Choroid plexus epithelial cell (primary cell): ENCODE results near the gene DNAJC13.
A peak's percentile ranks its signal among the peaks of the same experiment; 100 is the strongest.
"Not testable (repeated sequence)": the region's sequence is repeated elsewhere in the genome, so short reads cannot be mapped to it uniquely, and the experiment has no call there.

Experiments used
- DNase-seq: peaks from one replicate; pipeline ENCODE4 v3.0.0-alpha.2; 2010; ENCODE audit warnings: low read depth
- H3K4me3 ChIP-seq: 2 replicates; pipeline ENCODE4 v1.5.1; 2011; ENCODE audit warnings: low read depth, mild to moderate bottlenecking, control low read depth, low read length, moderate library complexity
- TF ChIP-seq, protein P1 (sequence below): conservative IDR thresholded peaks from 2 replicates; pipeline ENCODE4 v1.5.1; 2011; ENCODE audit warnings: low read depth, mild to moderate bottlenecking, control low read depth, inconsistent platforms, low read length, moderate library complexity

Gene DNAJC13

DNA sequence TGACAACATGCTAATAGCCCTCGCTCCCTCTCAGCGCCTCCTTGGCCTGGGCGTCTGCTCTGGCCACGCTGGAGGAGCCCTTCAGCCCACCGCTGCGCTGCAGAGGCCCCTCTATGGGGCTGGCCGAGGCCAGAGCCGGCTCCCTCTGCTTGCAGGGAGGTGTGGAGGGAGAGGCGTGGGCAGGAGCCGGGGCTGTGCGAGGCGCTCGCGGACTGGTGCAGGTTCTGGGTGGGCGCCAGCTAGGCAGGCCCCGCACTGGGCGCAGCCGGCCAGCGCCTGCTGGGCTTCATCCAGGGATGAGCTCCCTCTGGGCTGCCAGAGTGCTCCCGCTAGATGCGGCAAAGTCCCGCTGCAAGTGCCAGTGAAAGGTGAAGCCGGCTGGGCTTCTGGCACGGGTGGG is 21.0 kb upstream of the DNAJC13 start:
- TF ChIP-seq, protein P1, sequence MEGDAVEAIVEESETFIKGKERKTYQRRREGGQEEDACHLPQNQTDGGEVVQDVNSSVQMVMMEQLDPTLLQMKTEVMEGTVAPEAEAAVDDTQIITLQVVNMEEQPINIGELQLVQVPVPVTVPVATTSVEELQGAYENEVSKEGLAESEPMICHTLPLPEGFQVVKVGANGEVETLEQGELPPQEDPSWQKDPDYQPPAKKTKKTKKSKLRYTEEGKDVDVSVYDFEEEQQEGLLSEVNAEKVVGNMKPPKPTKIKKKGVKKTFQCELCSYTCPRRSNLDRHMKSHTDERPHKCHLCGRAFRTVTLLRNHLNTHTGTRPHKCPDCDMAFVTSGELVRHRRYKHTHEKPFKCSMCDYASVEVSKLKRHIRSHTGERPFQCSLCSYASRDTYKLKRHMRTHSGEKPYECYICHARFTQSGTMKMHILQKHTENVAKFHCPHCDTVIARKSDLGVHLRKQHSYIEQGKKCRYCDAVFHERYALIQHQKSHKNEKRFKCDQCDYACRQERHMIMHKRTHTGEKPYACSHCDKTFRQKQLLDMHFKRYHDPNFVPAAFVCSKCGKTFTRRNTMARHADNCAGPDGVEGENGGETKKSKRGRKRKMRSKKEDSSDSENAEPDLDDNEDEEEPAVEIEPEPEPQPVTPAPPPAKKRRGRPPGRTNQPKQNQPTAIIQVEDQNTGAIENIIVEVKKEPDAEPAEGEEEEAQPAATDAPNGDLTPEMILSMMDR, result no peak
- no peak for DNase-seq
- H3K4me3 ChIP-seq, result no peak overlapping the region

DNA sequence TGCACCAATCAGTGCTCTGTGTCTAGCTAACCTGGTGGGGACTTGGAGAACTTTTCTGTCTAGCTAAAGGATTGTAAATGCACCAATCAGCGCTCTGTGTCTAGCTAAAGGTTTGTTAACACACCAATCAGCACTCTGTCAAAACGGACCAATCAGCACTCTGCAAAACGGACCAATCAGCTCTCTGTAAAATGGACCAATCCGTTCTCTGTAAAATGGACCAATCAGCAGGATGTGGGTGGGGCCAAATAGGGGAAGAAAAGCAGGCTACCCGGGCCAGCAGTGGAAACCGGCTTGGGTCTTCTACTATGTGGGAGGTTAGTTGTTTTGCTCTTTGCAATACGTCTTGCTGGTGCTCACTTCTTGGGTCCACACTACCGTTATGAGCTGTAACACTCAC is 20.5 kb upstream of the DNAJC13 start:
- not testable (repeated sequence) for H3K4me3 ChIP-seq, DNase-seq

DNA sequence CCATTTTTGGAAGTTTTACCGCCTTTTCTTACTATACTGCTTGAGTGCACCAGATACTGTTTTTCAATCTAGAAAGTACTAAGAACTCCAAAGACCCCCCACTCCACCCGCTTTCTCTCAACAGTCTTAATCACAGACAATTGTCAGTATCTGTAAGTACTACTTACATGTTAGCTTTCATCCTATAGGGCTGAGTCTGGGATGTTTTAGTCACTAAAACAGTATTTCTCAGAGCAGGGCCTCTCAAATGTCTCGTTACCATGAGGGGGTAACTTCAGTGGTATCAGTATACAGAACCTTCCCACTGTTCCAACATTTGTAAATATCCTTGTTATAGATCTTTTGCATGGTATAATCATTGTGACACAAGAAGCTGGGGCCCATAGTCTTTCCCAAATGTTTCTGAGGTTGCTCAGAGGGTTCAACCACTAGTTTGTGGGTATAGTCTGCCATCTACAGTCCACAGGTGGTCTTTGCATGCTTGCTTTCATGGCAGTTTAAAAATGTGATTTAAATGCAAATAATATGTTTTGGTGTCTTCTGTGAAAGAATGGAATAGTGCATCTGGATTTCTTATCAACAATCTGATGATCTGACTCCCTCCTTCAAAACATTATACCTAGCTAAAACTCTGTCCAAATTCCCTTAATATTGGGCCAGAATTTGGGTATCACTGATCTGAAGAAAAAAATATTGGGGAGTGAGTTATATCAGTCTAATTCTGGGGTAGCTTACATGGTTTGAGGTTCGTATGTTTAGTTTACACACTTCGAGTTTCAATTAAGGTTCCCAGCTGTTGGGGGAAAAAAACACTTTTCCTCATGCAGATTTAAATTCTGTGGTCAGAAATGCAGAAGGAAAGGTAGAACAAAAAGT is 18.0 kb upstream of the DNAJC13 start:
- no peak overlapping the region for H3K4me3 ChIP-seq
- TF ChIP-seq, protein P1, result peak; percentile 88
- DNase-seq, result peak; percentile 82

DNA sequence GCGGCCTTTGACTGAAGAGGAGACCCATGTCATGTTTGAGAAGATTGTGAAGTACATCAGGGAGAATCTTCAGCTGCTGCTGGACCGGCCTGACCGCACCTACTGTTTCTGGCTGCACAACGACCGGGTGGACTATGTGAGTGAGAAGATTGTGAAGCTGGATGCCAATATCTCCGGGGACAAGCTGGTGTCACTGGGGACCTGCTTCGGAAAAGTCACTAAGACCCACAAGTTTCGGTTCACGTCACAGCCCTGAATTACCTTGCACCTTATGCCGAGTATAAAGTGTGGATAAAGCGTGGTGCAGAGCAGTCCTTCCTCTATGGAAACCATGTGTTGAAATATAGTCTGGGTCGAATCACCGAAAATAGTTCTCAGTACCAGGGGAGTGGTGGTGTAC is 16.0 kb upstream of the DNAJC13 start:
- no peak for DNase-seq
- no peak overlapping the region for H3K4me3 ChIP-seq
- TF ChIP-seq, protein P1, result no peak

DNA sequence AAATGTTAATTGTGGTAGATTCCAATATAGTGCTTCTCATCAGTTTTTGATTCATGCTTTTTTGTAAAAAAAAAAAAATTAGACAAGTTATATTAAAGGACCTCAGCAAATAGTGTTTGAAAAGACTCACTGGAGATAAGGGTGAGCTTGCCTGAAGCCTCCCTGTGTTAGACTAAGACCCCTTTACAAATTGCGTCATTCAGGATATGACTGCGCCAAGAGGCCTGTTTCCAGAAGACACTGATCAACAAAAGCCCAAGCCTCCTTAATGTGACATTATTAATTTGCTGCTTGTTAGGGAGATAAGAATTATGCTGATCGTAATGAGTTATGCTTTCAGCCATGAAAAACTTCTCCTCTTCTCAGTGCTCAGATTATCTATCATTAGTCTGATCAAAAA is 13.0 kb upstream of the DNAJC13 start:
- TF ChIP-seq, protein P1, result no peak
- no peak overlapping the region for H3K4me3 ChIP-seq
- no peak for DNase-seq

DNA sequence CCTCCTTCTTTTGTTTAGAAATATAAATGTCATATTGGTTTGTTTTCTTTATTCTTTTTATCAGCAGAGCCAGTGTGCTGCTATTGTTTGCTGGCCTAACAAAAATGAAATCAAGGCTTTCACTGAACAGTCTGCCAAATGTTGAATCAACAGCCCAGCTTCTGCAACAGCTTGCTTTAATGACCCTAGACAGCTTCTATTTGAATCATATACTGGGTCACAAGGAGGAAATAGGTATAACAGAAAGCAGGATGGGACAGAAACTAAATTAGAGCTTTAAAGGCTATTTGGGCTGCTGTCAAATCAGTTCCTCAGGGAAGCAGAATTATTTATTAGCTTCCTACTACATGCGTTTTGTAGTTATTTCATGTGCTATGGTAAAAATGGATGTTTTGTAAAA is 12.1 kb upstream of the DNAJC13 start:
- peak; percentile 13 for DNase-seq
- TF ChIP-seq, protein P1, result no peak
- H3K4me3 ChIP-seq, result no peak overlapping the region

DNA sequence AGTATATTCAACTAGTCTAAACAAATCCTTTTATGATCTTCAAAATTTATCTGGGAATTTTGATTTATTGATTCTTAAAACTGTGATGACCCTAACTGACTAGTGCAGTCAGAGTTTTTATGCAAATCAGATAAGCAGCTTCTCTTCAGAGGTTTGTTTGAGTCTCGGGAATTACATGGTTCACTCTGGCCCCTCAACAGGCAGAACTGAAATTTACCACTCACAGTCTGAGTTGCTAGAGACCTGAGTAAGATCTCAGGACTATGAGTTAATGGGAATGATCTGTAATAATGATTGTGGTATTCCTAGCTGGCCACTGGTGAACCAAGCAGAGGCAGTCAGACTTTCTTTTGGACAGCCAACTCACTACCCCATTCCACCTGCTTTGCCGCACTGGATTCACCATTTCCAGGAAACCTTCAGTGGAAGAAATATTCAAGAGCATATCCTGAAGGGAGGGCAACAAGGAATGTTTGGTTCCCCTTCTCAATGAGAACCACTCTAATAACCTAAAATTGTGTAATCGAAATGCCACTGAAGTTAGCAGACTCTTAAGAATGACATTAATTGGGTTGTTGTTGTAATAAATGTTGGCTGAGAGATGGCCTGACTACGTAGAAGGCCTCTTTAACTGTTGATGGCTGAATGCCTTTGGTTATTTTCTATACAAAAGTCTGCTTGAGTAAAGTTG is 11.5 kb upstream of the DNAJC13 start:
- TF ChIP-seq, protein P1, result no peak
- no peak overlapping the region for H3K4me3 ChIP-seq
- DNase-seq, result no peak
